ENCODE results near the gene SEBOX.

Gene SEBOX

DNA sequence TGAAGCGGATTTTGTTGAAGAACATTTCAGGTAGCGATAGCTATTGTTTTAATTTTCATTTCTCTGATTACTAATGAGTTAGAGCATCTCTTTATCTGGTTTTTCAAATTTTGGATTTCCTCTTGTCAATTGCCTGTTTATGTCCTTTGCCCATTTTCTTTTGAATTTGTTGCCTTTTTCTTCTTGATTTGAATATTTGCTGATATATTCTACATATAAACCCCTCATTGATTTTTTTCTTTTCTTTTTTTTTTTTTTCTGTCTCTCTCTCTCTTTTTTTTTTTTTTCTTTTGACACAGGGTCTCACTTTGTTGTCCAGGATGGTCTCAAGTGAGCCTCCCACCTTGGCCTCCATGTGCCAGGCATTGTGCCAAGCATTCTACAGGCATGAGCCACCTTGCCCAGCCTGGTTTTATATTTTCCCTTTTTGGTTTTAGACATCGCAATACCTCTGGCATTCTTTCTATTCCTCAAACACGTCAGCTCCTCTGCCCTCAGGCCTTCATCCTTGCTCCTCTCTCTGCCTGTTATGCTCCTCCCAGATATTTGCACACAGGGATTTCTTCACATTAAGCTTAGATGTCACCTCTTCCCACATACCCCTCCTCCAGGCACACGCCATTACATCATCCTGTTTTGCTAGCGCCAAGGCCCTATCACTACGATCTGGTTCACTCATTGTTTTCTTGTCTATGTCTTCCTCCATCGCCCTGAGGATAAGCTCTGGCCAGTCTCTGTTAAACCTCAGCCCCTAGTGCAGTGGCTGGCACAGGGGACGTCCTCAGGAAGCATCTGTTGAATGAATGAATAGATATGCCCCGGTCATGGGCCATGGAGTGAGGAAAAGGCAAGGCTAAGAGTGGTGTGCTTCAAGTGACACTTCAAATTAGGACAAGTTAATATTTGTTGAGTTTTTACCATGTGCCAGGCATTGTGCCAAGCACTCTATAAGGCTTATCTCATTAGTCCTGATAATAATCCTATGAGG lies 15.1 kb upstream of the SEBOX start:
- DNase-seq (ENCODE audit: low read depth): peak; percentile 100
- H3K4me3 ChIP-seq (ENCODE audit: low read length): no peak overlapping the region
- no peak for TF ChIP-seq CTCF (IDR thresholded peaks at IDR 0.05; ENCODE audit: insufficient read depth, low read depth, low read length, missing control alignments)

GRCh38 chr17:28372945-28373274 lies 7.9 kb upstream of the SEBOX start:
- no peak overlapping the region for H3K4me3 ChIP-seq (ENCODE audit: low read length)
- TF ChIP-seq CTCF (IDR thresholded peaks at IDR 0.05; ENCODE audit: insufficient read depth, low read depth, low read length, missing control alignments): no peak

DNA sequence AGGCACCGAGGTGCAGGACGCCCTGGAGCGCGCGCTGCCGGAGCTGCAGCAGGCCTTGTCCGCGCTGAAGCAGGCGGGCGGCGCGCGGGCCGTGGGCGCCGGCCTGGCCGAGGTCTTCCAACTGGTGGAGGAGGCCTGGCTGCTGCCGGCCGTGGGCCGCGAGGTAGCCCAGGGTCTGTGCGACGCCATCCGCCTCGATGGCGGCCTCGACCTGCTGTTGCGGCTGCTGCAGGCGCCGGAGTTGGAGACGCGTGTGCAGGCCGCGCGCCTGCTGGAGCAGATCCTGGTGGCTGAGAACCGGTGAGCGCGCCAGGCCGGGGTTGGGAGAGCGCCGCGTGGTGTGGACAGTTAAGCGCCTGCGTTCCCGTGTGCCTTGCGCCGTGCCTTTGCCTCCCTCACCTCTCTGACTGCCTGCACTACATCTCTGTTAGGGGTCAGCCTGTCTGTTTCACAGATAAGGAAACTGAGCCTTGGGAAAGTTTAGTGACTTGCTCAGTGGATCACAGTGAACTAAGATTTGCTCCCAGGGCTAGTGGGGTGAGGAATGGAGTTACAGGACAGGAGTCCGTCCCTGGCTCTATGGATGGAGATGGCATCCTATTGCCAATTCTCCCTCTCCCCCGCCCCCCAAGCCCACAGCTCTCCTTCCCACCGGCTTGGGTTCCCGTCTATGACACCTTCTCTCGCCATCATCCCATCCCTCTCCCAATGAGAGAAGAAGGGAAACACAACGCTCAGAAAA lies 7.4 kb upstream of the SEBOX start:
- no peak for TF ChIP-seq CTCF (IDR thresholded peaks at IDR 0.05; ENCODE audit: insufficient read depth, low read depth, low read length, missing control alignments)
- no peak overlapping the region for H3K4me3 ChIP-seq (ENCODE audit: low read length)
- no peak for DNase-seq (ENCODE audit: low read depth)

More at GRCh38 chr17:28372945-28373274, 7.9 kb upstream of the SEBOX start:
- DNase-seq (ENCODE audit: low read depth): no peak

- DNase-seq (ENCODE audit: low read depth): no peak
- H3K4me3 ChIP-seq (ENCODE audit: low read length): no peak within 1 kb of the TSS
- TF ChIP-seq CTCF (IDR thresholded peaks at IDR 0.05; ENCODE audit: insufficient read depth, low read depth, low read length, missing control alignments): no peak
Measured at GRCh38 chr17:28371245-28372202, 6.5 kb upstream of the SEBOX start, which contains the start of gene SARM1. TSS of gene SARM1 (plus strand) at chr17:28371694. CDS start at chr17:28372033, 339 bp downstream.

GRCh38 chr17:28370744-28371103 lies 5.7 kb upstream of the SEBOX start:
- H3K4me3 ChIP-seq (ENCODE audit: low read length): no peak overlapping the region
- no peak for TF ChIP-seq CTCF (IDR thresholded peaks at IDR 0.05; ENCODE audit: insufficient read depth, low read depth, low read length, missing control alignments)
- DNase-seq (ENCODE audit: low read depth): no peak

DNA sequence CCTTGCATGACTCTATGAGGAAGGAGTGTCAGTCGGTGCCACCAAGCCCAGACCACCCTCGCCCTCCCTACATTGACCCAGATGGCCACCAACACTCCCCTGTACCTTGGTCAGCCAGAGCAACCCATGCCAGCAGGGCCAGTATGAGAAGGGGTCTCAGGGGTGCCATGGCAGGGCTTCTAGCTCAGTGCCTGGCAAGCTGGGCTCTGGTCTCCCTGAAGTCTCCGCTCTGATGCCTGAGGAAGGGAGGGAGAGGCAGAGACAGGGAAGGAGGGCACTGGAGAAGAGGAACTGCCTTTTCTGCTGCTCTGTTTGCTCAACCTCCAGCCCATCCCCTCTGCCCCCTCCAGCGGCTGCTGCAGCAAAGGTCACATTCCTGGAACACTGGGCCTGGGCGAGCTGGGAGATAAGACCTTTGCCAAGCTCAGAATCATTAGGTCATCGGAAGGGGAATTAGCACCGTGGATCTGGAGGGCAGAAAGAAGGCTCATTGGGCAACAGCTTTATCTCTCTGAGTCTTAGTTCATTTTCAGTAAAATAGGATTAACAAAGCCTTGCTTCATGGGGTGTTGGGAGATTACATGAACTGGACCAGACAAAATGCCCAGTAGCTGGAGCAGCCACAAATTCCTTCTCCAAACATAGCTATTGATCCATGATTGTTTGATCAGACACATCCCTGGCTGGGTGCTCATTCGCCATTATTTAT lies 5.2 kb upstream of the SEBOX start, which contains the start of gene VTN:
Gene VTN, minus strand, starts transcription at position 273 of the 709 bp plus-strand sequence. Its CDS starts 104 bp downstream, at position 169.
- no peak within 1 kb of the TSS for H3K4me3 ChIP-seq (ENCODE audit: low read length)
- DNase-seq (ENCODE audit: low read depth): no peak
- TF ChIP-seq CTCF (IDR thresholded peaks at IDR 0.05; ENCODE audit: insufficient read depth, low read depth, low read length, missing control alignments): no peak
